HCT116 (cell line): ENCODE results near the gene ANP32B. TPM values are rescaled to one million over a fixed set of nuclear protein-coding genes. Genes with fewer than 3 reads are reported as not detected.

ENCODE experiments used
- ATAC-seq: fragments of 200-7000 bp; cut with Tn5 transposase; 2 replicates; pipeline ENCODE4 v1.9.1; 2020; ENCODE audit warnings: mild to moderate bottlenecking, moderate library complexity
- BruUV-seq: library from RNA; stranded (reverse); fragments of 400-500 nt; replicated peaks from 2 replicates; lab custom pipeline; 2021; lab: Mats Ljungman, UMichigan
- CTCF ChIA-PET: fragments of 300-600 bp; sonication (Branson Sonifier 250); formaldehyde crosslinking; loops from one replicate; lab custom pipeline; 2021; ENCODE audit warnings: antibody characterized with exemption; lab: Charles Lee
- POLR2A ChIA-PET: fragments of 300-600, 350-600 bp; sonication (Branson Sonifier 250); formaldehyde crosslinking; loops from one replicate; lab custom pipeline; 2021; ENCODE audit warnings: antibody characterized with exemption; lab: Charles Lee
- RAD21 ChIA-PET, 2 experiments: fragments of 300-600 bp; sonication (Branson Sonifier 250); formaldehyde crosslinking; loops; one replicate each; lab custom pipeline; 2023; ENCODE audit warnings: low total read pairs in 2 of 2; ENCODE audit not compliant: uncharacterized antibody in 2 of 2, unreplicated experiment in 2 of 2, low non-redundant PET in 1 of 2; lab: Charles Lee
- DNase-seq: peaks from one replicate; pipeline ENCODE4 v3.0.0-alpha.2; 2010; ENCODE audit warnings: low read depth, low spot score
- H2AFZ ChIP-seq: fragments of 200-600 bp; shearing (Covaris generic), sonication (generic); 2 replicates; pipeline ENCODE4 v1.6.1; 2017; ENCODE audit warnings: low read depth, mixed run types, mixed read lengths, antibody characterized with exemption, low read length; ENCODE audit not compliant: poor library complexity, severe bottlenecking
- H3K27ac ChIP-seq: 2 replicates; pipeline ENCODE4 v1.5.1; 2012; ENCODE audit warnings: low read depth, low read length
- H3K27me3 ChIP-seq: fragments of 200-600 bp; sonication (generic); 2 replicates; pipeline ENCODE4 v1.6.1; 2016; ENCODE audit warnings: mixed run types, low read length, mixed read lengths; ENCODE audit not compliant: insufficient read depth
- H3K36me3 ChIP-seq, 2 experiments: fragments of 200-500 bp in 1 of 2; fragments of 200-600 bp in 1 of 2; sonication (Bioruptor generic) in 1 of 2; sonication (generic) in 1 of 2; 2 replicates each; pipeline versions ENCODE4 v1.5.1 to v1.6.1; 2014 to 2016; ENCODE audit warnings: low read length in 2 of 2, inconsistent platforms in 1 of 2, mixed read lengths in 1 of 2, mixed run types in 1 of 2; ENCODE audit not compliant: insufficient read depth in 2 of 2, control insufficient read depth in 1 of 2
- H3K4me1 ChIP-seq, 2 experiments: fragments of 200-600 bp in 1 of 2; sonication (generic) in 1 of 2; 2 replicates each; pipeline versions ENCODE4 v1.5.1 to v1.6.1; 2012 to 2017; ENCODE audit warnings: low read length in 2 of 2, inconsistent platforms in 1 of 2, mild to moderate bottlenecking in 1 of 2, mixed read lengths in 1 of 2, mixed run types in 1 of 2, moderate library complexity in 1 of 2; ENCODE audit not compliant: insufficient read depth in 2 of 2, control insufficient read depth in 1 of 2
- H3K4me2 ChIP-seq: fragments of 200-600 bp; sonication (generic); 2 replicates; pipeline ENCODE4 v1.6.1; 2017; ENCODE audit warnings: mixed run types, low read length, mixed read lengths
- H3K4me3 ChIP-seq, 2 experiments: fragments of 200-600 bp in 1 of 2; sonication (generic) in 1 of 2; replicated peaks in 1 of 2; 2 replicates each; pipeline ENCODE4 v1.5.1; 2011 to 2016; ENCODE audit warnings: low read length in 2 of 2, control low read depth in 1 of 2, low read depth in 1 of 2, mild to moderate bottlenecking in 1 of 2, mixed read lengths in 1 of 2, mixed run types in 1 of 2
- H3K79me2 ChIP-seq: fragments of 200-600 bp; sonication (generic); 2 replicates; pipeline ENCODE4 v1.6.1; 2017; ENCODE audit warnings: mild to moderate bottlenecking, mixed run types, low read length, moderate library complexity, mixed read lengths; ENCODE audit not compliant: insufficient read depth
- H3K9ac ChIP-seq: fragments of 200-600 bp; sonication (generic); 2 replicates; pipeline ENCODE4 v1.6.1; 2016; ENCODE audit warnings: low read length, mixed read lengths
- H3K9me2 ChIP-seq: fragments of 200-600 bp; sonication (generic), shearing (Covaris generic); 2 replicates; pipeline ENCODE4 v1.6.1; 2017; ENCODE audit warnings: mixed run types, mild to moderate bottlenecking, moderate library complexity; ENCODE audit not compliant: insufficient read depth
- H3K9me3 ChIP-seq, 2 experiments: fragments of 200-500 bp in 1 of 2; fragments of 200-600 bp in 1 of 2; sonication (Bioruptor generic) in 1 of 2; sonication (generic) in 1 of 2; 2 replicates each; pipeline ENCODE4 v1.6.1; 2014 to 2017; ENCODE audit warnings: low read length in 2 of 2, mixed read lengths in 2 of 2, inconsistent platforms in 1 of 2, low read depth in 1 of 2, mild to moderate bottlenecking in 1 of 2, mixed run types in 1 of 2, moderate library complexity in 1 of 2; ENCODE audit not compliant: control insufficient read depth in 1 of 2, insufficient read depth in 1 of 2
- H4K20me1 ChIP-seq: fragments of 200-600 bp; sonication (generic), shearing (Covaris generic); 2 replicates; pipeline ENCODE4 v1.6.1; 2017; ENCODE audit warnings: mixed run types, mild to moderate bottlenecking, moderate library complexity; ENCODE audit not compliant: insufficient read depth
- ATF3 ChIP-seq: IDR thresholded peaks from 2 replicates; pipeline ENCODE4 v1.6.1; 2012
- CBX3 ChIP-seq: IDR thresholded peaks from 2 replicates; pipeline ENCODE4 v1.6.1; 2012; ENCODE audit warnings: low read depth
- EGR1 ChIP-seq: IDR thresholded peaks from 2 replicates; pipeline ENCODE4 v1.6.1; 2012; ENCODE audit warnings: low read depth
- EZH2 ChIP-seq: fragments of 200-600 bp; sonication (generic); IDR thresholded peaks from 2 replicates; pipeline ENCODE4 v1.6.1; 2017; ENCODE audit warnings: antibody characterized with exemption, mixed run types
- EZH2phosphoT487 ChIP-seq: fragments of 200-600 bp; IDR thresholded peaks from 2 replicates; pipeline ENCODE4 v1.6.1; 2018; ENCODE audit warnings: antibody characterized with exemption, borderline replicate concordance
- FOSL1 ChIP-seq: IDR thresholded peaks from 2 replicates; pipeline ENCODE4 v1.6.1; 2012; ENCODE audit warnings: low read depth
- JUND ChIP-seq: IDR thresholded peaks from 2 replicates; pipeline ENCODE4 v1.6.1; 2012
- POLR2A ChIP-seq: IDR thresholded peaks from 2 replicates; pipeline ENCODE4 v1.7.0; 2011; ENCODE audit warnings: borderline replicate concordance; ENCODE audit not compliant: insufficient read depth, insufficient read length; ENCODE audit errors: extremely low read depth
- POLR2AphosphoS5 ChIP-seq: IDR thresholded peaks from 2 replicates; pipeline ENCODE4 v1.6.1; 2011; ENCODE audit warnings: mild to moderate bottlenecking, low read depth, low read length, moderate library complexity
- SIN3A ChIP-seq: IDR thresholded peaks from 2 replicates; pipeline ENCODE4 v1.6.1; 2012; ENCODE audit warnings: low read depth
- SRF ChIP-seq: IDR thresholded peaks from 2 replicates; pipeline ENCODE4 v1.6.1; 2012; ENCODE audit warnings: low read depth
- YY1 ChIP-seq: IDR thresholded peaks from 2 replicates; pipeline ENCODE4 v1.6.1; 2011; ENCODE audit warnings: low read length, low read depth, moderate library complexity, mild to moderate bottlenecking; ENCODE audit not compliant: insufficient replicate concordance; ENCODE audit errors: extremely low read depth
- ZFX ChIP-seq: fragments of 450-650 bp; IDR thresholded peaks from 2 replicates; pipeline ENCODE4 v1.6.1; 2017
- ZNF274 ChIP-seq: fragments of 200-500 bp; sonication (Bioruptor generic); IDR thresholded peaks from 2 replicates; pipeline ENCODE4 v1.6.1; 2014; ENCODE audit warnings: mild to moderate bottlenecking, low read depth, low read length, inconsistent platforms
- intact Hi-C: fragments of 100-400 bp; cut with micrococcal nuclease; formaldehyde crosslinking; loops from 2 replicates; pipeline ENCODE4 v1.10.0; 2022
- total RNA-seq: library from RNA; stranded (reverse); gene quantifications from one replicate; pipeline ENCODE4 v1.2.1, GENCODE V29; 2021; ENCODE audit not compliant: unreplicated experiment
- TF ChIP-seq, protein P1 (sequence below), 3 experiments: fragments of 200-600 bp in 1 of 3; sonication (generic) in 1 of 3; IDR thresholded peaks in 2 of 3; conservative IDR thresholded peaks in 1 of 3; 2 replicates each; pipeline ENCODE4 v1.5.1; 2012 to 2017; ENCODE audit warnings: low read depth in 2 of 3, low read length in 2 of 3, antibody characterized with exemption in 1 of 3, borderline replicate concordance in 1 of 3, control low read depth in 1 of 3, mild to moderate bottlenecking in 1 of 3, mixed read lengths in 1 of 3, mixed run types in 1 of 3, moderate library complexity in 1 of 3; ENCODE audit not compliant: insufficient read depth in 1 of 3

ANP32B gene
- total RNA-seq, 1 experiment from 2014 or later, result 206 TPM

DNA sequence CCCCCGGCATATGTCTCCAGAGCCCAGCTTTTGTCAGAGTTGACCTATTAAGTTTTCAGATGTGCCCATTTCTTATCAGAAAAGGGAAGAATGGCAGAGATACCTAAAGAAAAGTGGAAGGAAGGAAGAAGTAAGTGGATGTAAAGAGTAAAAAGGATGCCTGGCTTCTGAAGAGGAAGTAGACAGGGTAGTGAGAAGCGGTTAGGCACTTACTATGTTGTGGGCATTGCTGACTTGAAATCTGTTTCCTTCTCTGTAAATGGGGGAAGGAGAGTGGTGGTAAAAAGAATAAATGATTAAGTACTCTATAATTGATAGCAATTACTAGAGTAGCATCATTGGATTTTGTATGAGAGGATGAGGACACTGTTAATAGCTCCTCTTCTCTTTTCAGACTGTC, 9.9 kb downstream of the ANP32B start:
- ChIA-PET RAD21 (no interaction called here), POLR2A (no interaction called here), CTCF (no interaction called here)
- H3K9me2 ChIP-seq, result no peaks in the 10 kb centered on the region
- no peaks in the 10 kb centered on the region for H3K27me3 ChIP-seq
- BruUV-seq, result no TSS peak
- H2AFZ ChIP-seq, result no peak overlapping the region
- H3K4me3 ChIP-seq, result no peak overlapping the region
- peaks cover 15 to 25% of the 10 kb centered on the region in 2 experiments for H3K4me1 ChIP-seq
- ATAC-seq (no peak), DNase-seq (no peak)
- intact Hi-C loops, result no loop called here
- peaks cover 57% of the 10 kb centered on the region; the same call in 1 of the 2 replicates for H4K20me1 ChIP-seq
- no peak overlapping the region for H3K9ac ChIP-seq
- H3K27ac ChIP-seq, result no peak overlapping the region
- no peak overlapping the region for H3K4me2 ChIP-seq
- peaks cover 100% of the 10 kb centered on the region for H3K79me2 ChIP-seq
- H3K9me3 ChIP-seq, result no peaks in the 10 kb centered on the region
- peaks cover 18 to 36% of the 10 kb centered on the region in 2 experiments for H3K36me3 ChIP-seq
- no peak for TF ChIP-seq ATF3
- TF ChIP-seq CBX3, result no peak
- no peak for TF ChIP-seq POLR2AphosphoS5
- TF ChIP-seq YY1, result no peak
- TF ChIP-seq JUND, result no peak
- no peak for TF ChIP-seq EZH2
- TF ChIP-seq EZH2phosphoT487, result no peak
- no peak for TF ChIP-seq POLR2A
- no peak for TF ChIP-seq SIN3A
- TF ChIP-seq ZNF274, result no peak
- no peak for TF ChIP-seq SRF
- TF ChIP-seq EGR1, result no peak
- TF ChIP-seq, protein P1, sequence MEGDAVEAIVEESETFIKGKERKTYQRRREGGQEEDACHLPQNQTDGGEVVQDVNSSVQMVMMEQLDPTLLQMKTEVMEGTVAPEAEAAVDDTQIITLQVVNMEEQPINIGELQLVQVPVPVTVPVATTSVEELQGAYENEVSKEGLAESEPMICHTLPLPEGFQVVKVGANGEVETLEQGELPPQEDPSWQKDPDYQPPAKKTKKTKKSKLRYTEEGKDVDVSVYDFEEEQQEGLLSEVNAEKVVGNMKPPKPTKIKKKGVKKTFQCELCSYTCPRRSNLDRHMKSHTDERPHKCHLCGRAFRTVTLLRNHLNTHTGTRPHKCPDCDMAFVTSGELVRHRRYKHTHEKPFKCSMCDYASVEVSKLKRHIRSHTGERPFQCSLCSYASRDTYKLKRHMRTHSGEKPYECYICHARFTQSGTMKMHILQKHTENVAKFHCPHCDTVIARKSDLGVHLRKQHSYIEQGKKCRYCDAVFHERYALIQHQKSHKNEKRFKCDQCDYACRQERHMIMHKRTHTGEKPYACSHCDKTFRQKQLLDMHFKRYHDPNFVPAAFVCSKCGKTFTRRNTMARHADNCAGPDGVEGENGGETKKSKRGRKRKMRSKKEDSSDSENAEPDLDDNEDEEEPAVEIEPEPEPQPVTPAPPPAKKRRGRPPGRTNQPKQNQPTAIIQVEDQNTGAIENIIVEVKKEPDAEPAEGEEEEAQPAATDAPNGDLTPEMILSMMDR (IDR thresholded peaks at IDR 0.05 in 2 of 3, conservative IDR thresholded peaks at IDR 0.05 in 1 of 3; ENCODE audit: borderline replicate concordance in 1 of 3, insufficient read depth in 1 of 3, low read depth in 2 of 3, low read length in 2 of 3), result no peak
- no peak for TF ChIP-seq FOSL1
- TF ChIP-seq ZFX, result no peak
